B cell (primary cell): ENCODE measurements around the gene C14orf180. TPM values are rescaled to one million over a fixed set of nuclear protein-coding genes. Genes with fewer than 3 reads are reported as not detected.

ENCODE experiments used
- ATAC-seq: fragments of 200-7000 bp; cut with Tn5 transposase; one replicate; pipeline ENCODE4 v1.10.0; 2021; ENCODE audit warnings: low read depth, mild to moderate bottlenecking, moderate number of reproducible peaks, moderate library complexity
- CTCF ChIA-PET: fragments of 350-600 bp; sonication (Branson Sonifier 250); formaldehyde crosslinking; loops from one replicate; lab custom pipeline; 2021; ENCODE audit warnings: antibody characterized with exemption, inconsistent platforms; lab: Charles Lee
- POLR2A ChIA-PET: fragments of 350-600 bp; sonication (Branson Sonifier 250); formaldehyde crosslinking; loops from one replicate; lab custom pipeline; 2021; ENCODE audit warnings: antibody characterized with exemption; lab: Charles Lee
- DNase-seq: peaks from one replicate; pipeline ENCODE4 v3.0.0; 2013
- H2AFZ ChIP-seq: 2 replicates; pipeline ENCODE4 v1.6.1; 2012; ENCODE audit warnings: mild to moderate bottlenecking, low read depth, low read length; ENCODE audit not compliant: insufficient read depth, poor library complexity, severe bottlenecking
- H3K27ac ChIP-seq, 2 donors: 1 replicate in 1 of 2; 2 replicates in 1 of 2; pipeline ENCODE4 v1.5.1; 2012 to 2013; ENCODE audit warnings: low read length in 2 of 2, mild to moderate bottlenecking in 2 of 2, moderate library complexity in 1 of 2
- H3K27me3 ChIP-seq, 4 experiments: fragments of 200-600 bp in 1 of 4; sonication (generic) in 1 of 4; replicated peaks in 1 of 4; 1 replicate in 2 of 4; 2 replicates in 2 of 4; pipeline versions ENCODE4 v1.6.1 to v1.7.0; 2013 to 2016; ENCODE audit warnings: low read length in 3 of 4, mild to moderate bottlenecking in 2 of 4, mixed read lengths in 1 of 4, moderate library complexity in 1 of 4; ENCODE audit not compliant: insufficient read depth in 4 of 4, control insufficient read depth in 3 of 4; ENCODE audit errors: control extremely low read depth in 1 of 4
- H3K36me3 ChIP-seq, 2 experiments: replicated peaks in 1 of 2; 1 replicate in 1 of 2; 2 replicates in 1 of 2; pipeline versions ENCODE4 v1.6.1 to v1.7.1; 2013; ENCODE audit warnings: low read length in 1 of 2; ENCODE audit not compliant: insufficient read depth in 2 of 2, control insufficient read depth in 1 of 2; ENCODE audit errors: control extremely low read depth in 1 of 2, extremely low read depth in 1 of 2
- H3K4me1 ChIP-seq, 2 donors: fragments of 200-600 bp in 1 of 2; sonication (generic) in 1 of 2; 1 replicate in 1 of 2; 2 replicates in 1 of 2; pipeline versions ENCODE4 v1.5.1 to v1.6.1; 2013 to 2017; ENCODE audit warnings: low read length in 2 of 2; ENCODE audit not compliant: control insufficient read depth in 2 of 2, insufficient read depth in 2 of 2
- H3K4me2 ChIP-seq: replicated peaks from 2 replicates; pipeline ENCODE3; 2012; ENCODE audit warnings: mild to moderate bottlenecking, low read depth, low read length; ENCODE audit not compliant: poor library complexity, severe bottlenecking
- H3K4me3 ChIP-seq, 5 experiments: fragments of 200-600 bp in 1 of 5; sonication (generic) in 1 of 5; 1 replicate in 3 of 5; 2 replicates in 2 of 5; pipeline versions ENCODE4 v1.5.1 to v1.7.0; 2011 to 2016; ENCODE audit warnings: low read length in 4 of 5, mild to moderate bottlenecking in 4 of 5, low read depth in 2 of 5, control low read depth in 1 of 5, moderate library complexity in 1 of 5; ENCODE audit not compliant: insufficient read depth in 1 of 5; ENCODE audit errors: control extremely low read depth in 1 of 5, extremely low read depth in 1 of 5
- H3K79me2 ChIP-seq: fragments of 200-600 bp; sonication (generic); one replicate; pipeline ENCODE4 v1.6.0; 2016; ENCODE audit warnings: low read length; ENCODE audit not compliant: control insufficient read depth, insufficient read depth
- H3K9ac ChIP-seq: fragments of 200-600 bp; sonication (generic); 2 replicates; pipeline ENCODE4 v1.6.1; 2017; ENCODE audit warnings: mild to moderate bottlenecking, low read length, moderate library complexity
- H3K9me3 ChIP-seq, 3 donors: one replicate each; pipeline versions ENCODE4 v1.6.1 to v1.7.1; 2013; ENCODE audit warnings: low read length in 2 of 3; ENCODE audit not compliant: control insufficient read depth in 2 of 3, insufficient read depth in 1 of 3; ENCODE audit errors: control extremely low read depth in 1 of 3
- H4K20me1 ChIP-seq: 2 replicates; pipeline ENCODE4 v1.6.0; 2012; ENCODE audit warnings: mild to moderate bottlenecking, low read length; ENCODE audit not compliant: insufficient read depth, control insufficient read depth, poor library complexity, severe bottlenecking
- H3K27ac Mint-ChIP-seq: one replicate; pipeline ENCODE4 v1.8.0; 2021; ENCODE audit warnings: mixed read lengths
- H3K27me3 Mint-ChIP-seq: one replicate; pipeline ENCODE4 v1.8.0; 2021; ENCODE audit warnings: mixed read lengths
- H3K4me1 Mint-ChIP-seq: one replicate; pipeline ENCODE4 v1.8.0; 2021; ENCODE audit warnings: mixed read lengths
- H3K4me3 Mint-ChIP-seq: one replicate; pipeline ENCODE4 v1.8.0; 2021; ENCODE audit warnings: mixed read lengths
- H3K9me3 Mint-ChIP-seq: one replicate; pipeline ENCODE4 v1.8.0; 2022; ENCODE audit warnings: mixed read lengths; ENCODE audit not compliant: insufficient read depth
- EZH2 ChIP-seq: IDR thresholded peaks from 2 replicates; pipeline ENCODE4 v1.6.1; 2012; ENCODE audit warnings: borderline replicate concordance, low read depth, mild to moderate bottlenecking, moderate library complexity, low read length; ENCODE audit not compliant: insufficient read depth, poor library complexity, severe bottlenecking
- WGBS: methylation state at CpG from one replicate; pipeline ENCODE4 v1.1.5; 2013; ENCODE audit warnings: missing lambda C conversion rate; ENCODE audit not compliant: insufficient coverage; 5-methylcytosine and 5-hydroxymethylcytosine counted together
- intact Hi-C: fragments of 100-400 bp; cut with micrococcal nuclease; formaldehyde crosslinking; loops from one replicate; pipeline ENCODE4 v1.10.0; 2022
- polyA plus RNA-seq: library from polyadenylated mRNA; depleted of rRNA; stranded (reverse); fragments of >200 nt; gene quantifications from 2 replicates; pipeline ENCODE4 v1.2.3, GENCODE V29; 2012
- total RNA-seq, 2 donors: library from RNA; stranded (reverse); fragments of 120-200 nt in 1 of 2; gene quantifications; 1 replicate in 1 of 2; 2 replicates in 1 of 2; pipeline versions ENCODE4 v1.2.3 to v1.2.4, GENCODE V29; 2013 to 2022
- TF ChIP-seq, protein P1 (sequence below): fragments of 200-600 bp; IDR thresholded peaks from one replicate; pipeline ENCODE4 v1.8.0; 2022; ENCODE audit warnings: antibody characterized with exemption, mild to moderate bottlenecking

The C14orf180 gene
- total and polyA plus RNA-seq, 2 donors (not counting 1 experiment from before 2014, with no cell fraction given) = not detected

GRCh38 chr14:104567141-104567956 lies 12.2 kb upstream of the C14orf180 start:
- H3K4me3 ChIP-seq = no peak overlapping the region
- H3K9ac ChIP-seq = no peak overlapping the region
- 75% methylated on average over 27 of the region's 27 CpGs for whole genome bisulfite sequencing
- no peak overlapping the region for H2AFZ ChIP-seq
- Mint-ChIP-seq H3K27ac (no peak overlapping the region), H3K9me3 (no peaks in the 10 kb centered on the region), H3K4me3 (no peak overlapping the region), H3K27me3 (peaks cover 16% of the 10 kb centered on the region), H3K4me1 (peaks cover 7% of the 10 kb centered on the region)
- DNase-seq (no peak), ATAC-seq (no peak)
- CTCF ChIA-PET = interaction anchor here (1.1 kb wide), 1 partner anchor 489 kb away, joined by 4 read pairs; no protein-coding TSS in a partner anchor
- TF ChIP-seq, protein P1, sequence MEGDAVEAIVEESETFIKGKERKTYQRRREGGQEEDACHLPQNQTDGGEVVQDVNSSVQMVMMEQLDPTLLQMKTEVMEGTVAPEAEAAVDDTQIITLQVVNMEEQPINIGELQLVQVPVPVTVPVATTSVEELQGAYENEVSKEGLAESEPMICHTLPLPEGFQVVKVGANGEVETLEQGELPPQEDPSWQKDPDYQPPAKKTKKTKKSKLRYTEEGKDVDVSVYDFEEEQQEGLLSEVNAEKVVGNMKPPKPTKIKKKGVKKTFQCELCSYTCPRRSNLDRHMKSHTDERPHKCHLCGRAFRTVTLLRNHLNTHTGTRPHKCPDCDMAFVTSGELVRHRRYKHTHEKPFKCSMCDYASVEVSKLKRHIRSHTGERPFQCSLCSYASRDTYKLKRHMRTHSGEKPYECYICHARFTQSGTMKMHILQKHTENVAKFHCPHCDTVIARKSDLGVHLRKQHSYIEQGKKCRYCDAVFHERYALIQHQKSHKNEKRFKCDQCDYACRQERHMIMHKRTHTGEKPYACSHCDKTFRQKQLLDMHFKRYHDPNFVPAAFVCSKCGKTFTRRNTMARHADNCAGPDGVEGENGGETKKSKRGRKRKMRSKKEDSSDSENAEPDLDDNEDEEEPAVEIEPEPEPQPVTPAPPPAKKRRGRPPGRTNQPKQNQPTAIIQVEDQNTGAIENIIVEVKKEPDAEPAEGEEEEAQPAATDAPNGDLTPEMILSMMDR = no peak
- TF ChIP-seq EZH2 = no peak
- H3K9me3 ChIP-seq = peaks cover 0 to 7% (median 0%) of the 10 kb centered on the region in 3 donors
- H3K4me1 ChIP-seq = peaks cover 11 to 12% of the 10 kb centered on the region in 2 donors
- H3K79me2 ChIP-seq = no peaks in the 10 kb centered on the region
- intact Hi-C loops = no loop called here
- no peaks in the 10 kb centered on the region for H3K36me3 ChIP-seq
- POLR2A ChIA-PET = no interaction called here
- H4K20me1 ChIP-seq = no peaks in the 10 kb centered on the region
- H3K27me3 ChIP-seq = peaks cover 0 to 32% (median 10%) of the 10 kb centered on the region in 4 experiments
- no peak overlapping the region for H3K4me2 ChIP-seq
- no peak overlapping the region for H3K27ac ChIP-seq

GRCh38 chr14:104567957-104568225 lies 11.7 kb upstream of the C14orf180 start:
- CTCF ChIA-PET = interaction anchor here (1.1 kb wide), 1 partner anchor 490 kb away, joined by 4 read pairs; no protein-coding TSS in a partner anchor
- intact Hi-C loops = no loop called here
- Histone ChIP-seq H3K9me3 (peaks cover 0 to 7% (median 0%) of the 10 kb centered on the region in 3 donors), H3K27me3 (peaks cover 0 to 32% (median 10%) of the 10 kb centered on the region in 4 experiments), H3K4me1 (peaks cover 11 to 12% of the 10 kb centered on the region in 2 donors), H2AFZ (no peak overlapping the region), H3K79me2 (no peaks in the 10 kb centered on the region), H3K4me2 (no peak overlapping the region), H3K4me3 (no peak overlapping the region), H4K20me1 (no peaks in the 10 kb centered on the region), H3K27ac (no peak overlapping the region), H3K36me3 (no peaks in the 10 kb centered on the region), H3K9ac (no peak overlapping the region)
- WGBS = 87% methylated on average over 9 of the region's 9 CpGs
- Mint-ChIP-seq H3K4me1 (peaks cover 7% of the 10 kb centered on the region), H3K9me3 (no peaks in the 10 kb centered on the region), H3K27ac (no peak overlapping the region), H3K4me3 (no peak overlapping the region), H3K27me3 (peaks cover 16% of the 10 kb centered on the region)
- no peak for DNase-seq
- ATAC-seq = no peak
- POLR2A ChIA-PET = no interaction called here
- TF ChIP-seq, protein P1 = no peak
- TF ChIP-seq EZH2 = no peak
